ENCODE measurements around the gene ELP2. TPM values are rescaled to one million over a fixed set of nuclear protein-coding genes. Genes with fewer than 3 reads are reported as not detected.
A peak's percentile ranks its signal among the peaks of the same experiment; 100 is the strongest.

The ELP2 gene
- total RNA-seq, 3 donors from 2014 or later (not counting 1 experiment from before 2014, with no cell fraction given) = 119 to 135 (median 129) TPM

DNA sequence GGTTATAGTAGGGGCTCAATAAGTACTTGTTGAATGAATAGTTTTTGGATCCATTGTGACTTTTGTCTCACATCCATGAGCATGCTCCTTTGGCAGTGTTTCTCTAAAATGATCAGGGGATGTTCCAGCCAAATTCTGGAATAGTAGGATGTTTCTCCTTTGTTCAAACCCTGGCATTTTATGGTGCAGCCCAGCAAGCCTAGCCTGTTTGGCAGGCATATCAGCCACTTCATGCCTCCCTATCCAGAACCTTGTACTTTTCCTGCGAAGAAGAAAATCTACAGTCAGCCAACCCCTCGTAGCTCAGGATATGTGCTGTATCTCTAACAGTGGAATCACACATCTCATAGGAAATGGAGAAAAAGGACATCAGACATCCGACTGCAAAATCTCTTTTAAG is 35.3 kb upstream of the ELP2 start:
- Mint-ChIP-seq H3K36me3 (no peaks in the 10 kb centered on the region), H3K4me3 (no peak overlapping the region), H3K9me3 (no peaks in the 10 kb centered on the region), H3K27ac (no peak overlapping the region), H3K4me1 (peaks cover 11 to 12% of the 10 kb centered on the region in 2 donors), H3K27me3 (ENCODE audit: low read depth in 2 of 2) (peaks cover 7 to 14% of the 10 kb centered on the region in 2 donors)
- H3K4me1 ChIP-seq (ENCODE audit: control insufficient read depth, insufficient read depth, low read length) = peaks cover 6% of the 10 kb centered on the region
- intact Hi-C loops (cut with micrococcal nuclease) = no loop called here
- WGBS (ENCODE audit: insufficient coverage) = 100% methylated on average over 3 of the region's 3 CpGs
- H3K4me3 ChIP-seq (ENCODE audit: low read length) = no peak overlapping the region
- H3K36me3 ChIP-seq (ENCODE audit: control insufficient read depth, insufficient read depth, low read length) = no peaks in the 10 kb centered on the region
- no peak overlapping the region for H3K27ac ChIP-seq (ENCODE audit: low read length)
- no peak for DNase-seq
- ATAC-seq = no peak
- TF ChIP-seq, protein P1, sequence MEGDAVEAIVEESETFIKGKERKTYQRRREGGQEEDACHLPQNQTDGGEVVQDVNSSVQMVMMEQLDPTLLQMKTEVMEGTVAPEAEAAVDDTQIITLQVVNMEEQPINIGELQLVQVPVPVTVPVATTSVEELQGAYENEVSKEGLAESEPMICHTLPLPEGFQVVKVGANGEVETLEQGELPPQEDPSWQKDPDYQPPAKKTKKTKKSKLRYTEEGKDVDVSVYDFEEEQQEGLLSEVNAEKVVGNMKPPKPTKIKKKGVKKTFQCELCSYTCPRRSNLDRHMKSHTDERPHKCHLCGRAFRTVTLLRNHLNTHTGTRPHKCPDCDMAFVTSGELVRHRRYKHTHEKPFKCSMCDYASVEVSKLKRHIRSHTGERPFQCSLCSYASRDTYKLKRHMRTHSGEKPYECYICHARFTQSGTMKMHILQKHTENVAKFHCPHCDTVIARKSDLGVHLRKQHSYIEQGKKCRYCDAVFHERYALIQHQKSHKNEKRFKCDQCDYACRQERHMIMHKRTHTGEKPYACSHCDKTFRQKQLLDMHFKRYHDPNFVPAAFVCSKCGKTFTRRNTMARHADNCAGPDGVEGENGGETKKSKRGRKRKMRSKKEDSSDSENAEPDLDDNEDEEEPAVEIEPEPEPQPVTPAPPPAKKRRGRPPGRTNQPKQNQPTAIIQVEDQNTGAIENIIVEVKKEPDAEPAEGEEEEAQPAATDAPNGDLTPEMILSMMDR (IDR thresholded peaks at IDR 0.05) = no peak
- H3K9me3 ChIP-seq (ENCODE audit: control insufficient read depth, insufficient read depth, low read length) = no peaks in the 10 kb centered on the region
- H3K27me3 ChIP-seq (ENCODE audit: control insufficient read depth, insufficient read depth, low read length) = no peaks in the 10 kb centered on the region

DNA sequence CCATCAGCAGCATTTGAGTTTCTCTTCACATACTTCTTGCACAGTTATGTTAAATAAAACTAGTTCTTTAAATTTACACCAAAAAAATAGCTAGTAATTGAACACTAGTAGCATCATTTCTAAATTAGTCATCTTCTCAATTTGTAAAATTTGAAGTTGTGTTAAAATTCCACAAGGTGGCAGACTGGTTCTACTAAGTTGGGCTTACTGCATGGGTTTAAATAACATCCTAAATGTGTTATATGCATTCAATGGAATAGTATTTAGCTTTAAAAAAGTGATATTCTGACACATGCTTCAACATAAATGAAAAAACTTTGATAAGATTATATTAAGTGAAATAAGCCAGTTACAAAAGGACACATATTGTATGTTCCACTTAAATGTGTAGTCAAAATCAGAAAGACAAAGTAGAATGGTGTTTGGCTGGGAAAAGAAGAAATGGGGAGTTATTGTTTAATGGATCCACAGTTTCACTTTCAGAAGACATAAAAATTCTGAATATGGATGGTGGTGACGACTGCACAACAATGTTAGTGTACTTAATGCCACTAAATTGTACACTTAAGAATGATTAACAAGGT is 33.7 kb upstream of the ELP2 start:
- ATAC-seq (peak in 2 of 3 donors; percentile 59 to 65), DNase-seq (peak in 1 of 2 donors; percentile 71)
- H3K36me3 Mint-ChIP-seq = no peaks in the 10 kb centered on the region
- intact Hi-C loops (cut with micrococcal nuclease) = loop anchor here (1.0 kb wide), 1 partner anchor 188 kb away; no protein-coding TSS in a partner anchor
- Histone ChIP-seq H3K9me3 (ENCODE audit: control insufficient read depth, insufficient read depth, low read length) (no peaks in the 10 kb centered on the region), H3K36me3 (ENCODE audit: control insufficient read depth, insufficient read depth, low read length) (no peaks in the 10 kb centered on the region), H3K27ac (ENCODE audit: low read length) (no peak overlapping the region), H3K4me1 (ENCODE audit: control insufficient read depth, insufficient read depth, low read length) (peaks cover 6% of the 10 kb centered on the region), H3K27me3 (ENCODE audit: control insufficient read depth, insufficient read depth, low read length) (no peaks in the 10 kb centered on the region), H3K4me3 (ENCODE audit: low read length) (no peak overlapping the region)
- peaks cover 11 to 12% of the 10 kb centered on the region in 2 donors for H3K4me1 Mint-ChIP-seq
- no peaks in the 10 kb centered on the region for H3K9me3 Mint-ChIP-seq
- no peak overlapping the region for H3K27ac Mint-ChIP-seq
- TF ChIP-seq, protein P1 (IDR thresholded peaks at IDR 0.05) = peak; percentile 70
- no peak overlapping the region for H3K4me3 Mint-ChIP-seq
- peaks cover 7 to 17% of the 10 kb centered on the region in 2 donors for H3K27me3 Mint-ChIP-seq (ENCODE audit: low read depth in 2 of 2)
- no CpG with 5 or more reads among the region's 1 CpG for WGBS (ENCODE audit: insufficient coverage)

DNA sequence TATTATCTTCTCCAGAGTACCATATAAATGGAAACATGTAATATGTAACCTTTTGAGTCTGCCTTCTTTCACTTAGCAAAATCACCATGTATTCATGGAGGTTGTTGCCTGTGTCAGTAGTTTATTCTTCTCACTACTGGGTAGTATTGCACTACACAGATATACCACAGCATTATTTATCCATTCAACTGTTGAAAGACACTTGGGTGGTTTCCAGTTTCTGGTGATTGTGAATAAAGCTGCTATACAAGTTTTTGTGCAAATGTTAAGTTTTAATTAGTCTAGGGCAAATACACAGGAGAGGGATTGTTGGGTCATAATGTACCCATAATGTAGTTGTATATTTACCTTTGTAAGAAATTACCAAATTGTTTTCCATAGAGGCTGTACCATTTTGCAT is 32.7 kb upstream of the ELP2 start:
- Mint-ChIP-seq H3K4me1 (peaks cover 11 to 12% of the 10 kb centered on the region in 2 donors), H3K27ac (no peak overlapping the region), H3K4me3 (no peak overlapping the region), H3K9me3 (no peaks in the 10 kb centered on the region), H3K27me3 (ENCODE audit: low read depth in 2 of 2) (peaks cover 7 to 17% of the 10 kb centered on the region in 2 donors), H3K36me3 (no peaks in the 10 kb centered on the region)
- Histone ChIP-seq H3K27ac (ENCODE audit: low read length) (no peak overlapping the region), H3K36me3 (ENCODE audit: control insufficient read depth, insufficient read depth, low read length) (no peaks in the 10 kb centered on the region), H3K9me3 (ENCODE audit: control insufficient read depth, insufficient read depth, low read length) (no peaks in the 10 kb centered on the region), H3K27me3 (ENCODE audit: control insufficient read depth, insufficient read depth, low read length) (no peaks in the 10 kb centered on the region), H3K4me1 (ENCODE audit: control insufficient read depth, insufficient read depth, low read length) (peaks cover 6% of the 10 kb centered on the region), H3K4me3 (ENCODE audit: low read length) (no peak overlapping the region)
- DNase-seq (no peak), ATAC-seq (no peak)
- TF ChIP-seq, protein P1 (IDR thresholded peaks at IDR 0.05) = no peak
- intact Hi-C loops (cut with micrococcal nuclease) = loop anchor here (1.0 kb wide), 1 partner anchor 187 kb away; no protein-coding TSS in a partner anchor

DNA sequence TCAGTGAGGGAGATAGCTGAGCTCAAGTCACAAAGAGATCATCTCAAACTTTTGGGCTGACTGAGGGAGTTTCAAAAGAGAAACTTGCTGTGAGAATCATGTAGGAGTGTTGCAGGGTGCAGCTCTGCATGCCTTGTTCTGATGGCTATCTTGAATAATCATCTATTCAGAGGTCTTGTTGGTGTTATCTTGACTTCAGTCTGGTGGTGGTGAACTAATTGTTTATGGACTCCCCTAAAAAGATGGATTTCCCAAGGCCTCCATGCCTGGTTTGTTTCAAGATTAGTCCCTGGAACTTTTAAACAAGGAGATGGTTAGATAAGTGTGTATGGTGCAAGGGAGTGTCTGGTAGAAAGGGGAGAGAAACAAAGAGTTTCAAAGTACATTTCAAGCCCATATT is 30.4 kb upstream of the ELP2 start:
- H3K27me3 Mint-ChIP-seq (ENCODE audit: low read depth in 2 of 2) = peaks cover 7 to 17% of the 10 kb centered on the region in 2 donors
- H3K4me1 Mint-ChIP-seq = no peaks in the 10 kb centered on the region
- H3K9me3 Mint-ChIP-seq = no peaks in the 10 kb centered on the region
- intact Hi-C loops (cut with micrococcal nuclease) = no loop called here
- Histone ChIP-seq H3K9me3 (ENCODE audit: control insufficient read depth, insufficient read depth, low read length) (no peaks in the 10 kb centered on the region), H3K27me3 (ENCODE audit: control insufficient read depth, insufficient read depth, low read length) (no peaks in the 10 kb centered on the region), H3K4me1 (ENCODE audit: control insufficient read depth, insufficient read depth, low read length) (no peaks in the 10 kb centered on the region), H3K36me3 (ENCODE audit: control insufficient read depth, insufficient read depth, low read length) (no peaks in the 10 kb centered on the region), H3K4me3 (ENCODE audit: low read length) (no peak overlapping the region), H3K27ac (ENCODE audit: low read length) (no peak overlapping the region)
- DNase-seq (no peak), ATAC-seq (no peak)
- no peaks in the 10 kb centered on the region for H3K36me3 Mint-ChIP-seq
- TF ChIP-seq, protein P1 (IDR thresholded peaks at IDR 0.05) = no peak
- H3K27ac Mint-ChIP-seq = no peak overlapping the region
- no peak overlapping the region for H3K4me3 Mint-ChIP-seq

All from natural killer cell (primary cell).